H4 (cell line): ENCODE measurements around the gene GBA3. TPM values are rescaled to one million over a fixed set of nuclear protein-coding genes. Genes with fewer than 3 reads are reported as not detected.
A peak's percentile ranks its signal among the peaks of the same experiment; 100 is the strongest.

Source experiments
- DNase-seq: peaks from one replicate; pipeline ENCODE4 v3.0.0-alpha.2; 2015; ENCODE audit warnings: low spot score
- total RNA-seq: library from RNA; depleted of rRNA; stranded (reverse); fragments of >200 nt; shearing (Covaris generic); gene quantifications from 2 replicates; pipeline ENCODE4 v1.2.3, GENCODE V29; 2014; rRNA removed

The GBA3 gene
- 0.04 TPM in 1 of 2 replicates, not detected in the other for total RNA-seq

GRCh38 chr4:22692736-22693135 lies at the start of gene GBA3:
TSS of gene GBA3 (plus strand) at chr4:22692937.
- DNase-seq, result no peak

- no peak for DNase-seq
Observed at GRCh38 chr4:22643952-22644351, 48.8 kb upstream of the GBA3 start.

GRCh38 chr4:22645481-22646182 lies 47.1 kb upstream of the GBA3 start:
- DNase-seq, result no peak

- no peak for DNase-seq
Observed at GRCh38 chr4:22648996-22649395, 43.7 kb upstream of the GBA3 start.

- DNase-seq, result no peak
Observed at GRCh38 chr4:22650771-22651170, 42.0 kb upstream of the GBA3 start.

- DNase-seq, result no peak
Observed at GRCh38 chr4:22653752-22654151, 39.0 kb upstream of the GBA3 start.

- DNase-seq, result no peak
Observed at GRCh38 chr4:22661443-22661842, 31.3 kb upstream of the GBA3 start.

GRCh38 chr4:22667332-22667940 lies 25.3 kb upstream of the GBA3 start:
- no peak for DNase-seq

- DNase-seq, result peak; percentile 31
Observed at GRCh38 chr4:22668301-22668700, 24.4 kb upstream of the GBA3 start.

GRCh38 chr4:22668702-22669101 lies 24.0 kb upstream of the GBA3 start:
- DNase-seq, result no peak

GRCh38 chr4:22670956-22671355 lies 21.8 kb upstream of the GBA3 start:
- DNase-seq, result no peak

- no peak for DNase-seq
Observed at GRCh38 chr4:22672519-22672918, 20.2 kb upstream of the GBA3 start.

- DNase-seq, result no peak
Observed at GRCh38 chr4:22672944-22673343, 19.8 kb upstream of the GBA3 start.

GRCh38 chr4:22674700-22675099 lies 18.0 kb upstream of the GBA3 start:
- DNase-seq, result no peak

GRCh38 chr4:22676063-22676462 lies 16.7 kb upstream of the GBA3 start:
- DNase-seq, result no peak

GRCh38 chr4:22677780-22678179 lies 15.0 kb upstream of the GBA3 start:
- DNase-seq, result no peak

GRCh38 chr4:22678940-22679854 lies 13.5 kb upstream of the GBA3 start:
- no peak for DNase-seq

GRCh38 chr4:22680065-22680642 lies 12.6 kb upstream of the GBA3 start:
- no peak for DNase-seq

- no peak for DNase-seq
Observed at GRCh38 chr4:22683726-22684125, 9.0 kb upstream of the GBA3 start.

GRCh38 chr4:22686141-22686540 lies 6.6 kb upstream of the GBA3 start:
- no peak for DNase-seq

GRCh38 chr4:22688236-22688635 lies 4.5 kb upstream of the GBA3 start:
- no peak for DNase-seq

- no peak for DNase-seq
Observed at GRCh38 chr4:22689428-22689827, 3.3 kb upstream of the GBA3 start.
